ENCODE data around the gene SYNPO.

GRCh38 chr5:150622157-150622556 is 18.3 kb upstream of the SYNPO start:
- TF ChIP-seq EZH2 (IDR thresholded peaks at IDR 0.05) (no peak), CTCF (IDR thresholded peaks at IDR 0.05) (no peak)

Measured in neural progenitor cell (in vitro differentiated cells).